GM04503 (cell line): ENCODE data around the gene IFITM1.
"Not testable (repeated sequence)": the region's sequence is repeated elsewhere in the genome, so short reads cannot be mapped to it uniquely, and the experiment has no call there.

Source experiments
- DNase-seq: peaks from one replicate; pipeline ENCODE4 v3.0.0-alpha.2; 2012; ENCODE audit warnings: low read depth

The IFITM1 gene

GRCh38 chr11:282630-283360, 31.0 kb upstream of the IFITM1 start:
- no peak for DNase-seq

- no peak for DNase-seq
Measured at GRCh38 chr11:283405-284104, 30.3 kb upstream of the IFITM1 start.

GRCh38 chr11:284105-285020, 29.5 kb upstream of the IFITM1 start:
- no peak for DNase-seq

GRCh38 chr11:285021-285893, 28.6 kb upstream of the IFITM1 start:
- DNase-seq, result no peak

GRCh38 chr11:285894-286220, 28.0 kb upstream of the IFITM1 start:
- DNase-seq, result no peak

- DNase-seq, result not testable (repeated sequence)
Measured at GRCh38 chr11:286977-287820, 26.6 kb upstream of the IFITM1 start.

- DNase-seq, result no peak
Measured at GRCh38 chr11:287821-288477, 25.9 kb upstream of the IFITM1 start.

GRCh38 chr11:288478-289397, 25.1 kb upstream of the IFITM1 start, which contains the start of gene PGGHG:
Gene PGGHG, plus strand, starts transcription at chr11:289126. Its CDS starts 691 bp downstream, at chr11:289817.
- no peak for DNase-seq

- no peak for DNase-seq
Measured at GRCh38 chr11:289398-289711, 24.5 kb upstream of the IFITM1 start.

- DNase-seq, result no peak
Measured at GRCh38 chr11:289712-290620, 23.9 kb upstream of the IFITM1 start.

- DNase-seq, result no peak
Measured at GRCh38 chr11:290621-291231, 23.1 kb upstream of the IFITM1 start.

- DNase-seq, result no peak
Measured at GRCh38 chr11:291281-292210, 22.3 kb upstream of the IFITM1 start.

GRCh38 chr11:292211-293121, 21.4 kb upstream of the IFITM1 start:
- no peak for DNase-seq

GRCh38 chr11:293271-293851, 20.5 kb upstream of the IFITM1 start:
- no peak for DNase-seq
